Loucy (cell line): Measurements from ENCODE around the gene LGALS7B.
"Not testable (repeated sequence)": the region's sequence is repeated elsewhere in the genome, so short reads cannot be mapped to it uniquely, and the experiment has no call there.

ENCODE experiments used
- H2AFZ ChIP-seq: fragments of 200-600 bp; sonication (generic); 2 replicates; pipeline ENCODE4 v1.6.0; 2016; ENCODE audit warnings: antibody characterized with exemption, mild to moderate bottlenecking, low read length, moderate library complexity
- H3F3A ChIP-seq: fragments of 200-600 bp; 2 replicates; pipeline ENCODE4 v1.6.0; 2016; ENCODE audit warnings: antibody characterized with exemption, low read depth, mild to moderate bottlenecking
- H3K27me3 ChIP-seq: fragments of 200-600 bp; sonication (generic); 2 replicates; pipeline ENCODE4 v1.6.1; 2014; ENCODE audit warnings: low read length, mild to moderate bottlenecking; ENCODE audit not compliant: insufficient read depth, poor library complexity, severe bottlenecking
- H3K36me3 ChIP-seq: fragments of 200-600 bp; sonication (generic); 2 replicates; pipeline ENCODE4 v1.6.1; 2016; ENCODE audit warnings: low read length; ENCODE audit not compliant: insufficient read depth
- H3K4me1 ChIP-seq: fragments of 200-600 bp; sonication (generic); 2 replicates; pipeline ENCODE4 v1.5.1; 2014; ENCODE audit warnings: low read length, mild to moderate bottlenecking; ENCODE audit not compliant: insufficient read depth, poor library complexity, severe bottlenecking
- H3K4me2 ChIP-seq: fragments of 200-600 bp; sonication (generic); 2 replicates; pipeline ENCODE4 v1.6.0; 2014; ENCODE audit warnings: antibody characterized with exemption, low read length, low read depth, mild to moderate bottlenecking; ENCODE audit not compliant: poor library complexity, severe bottlenecking
- H3K4me3 ChIP-seq: fragments of 200-600 bp; sonication (generic); 2 replicates; pipeline ENCODE4 v1.5.1; 2014; ENCODE audit warnings: low read length, mild to moderate bottlenecking, mixed read lengths; ENCODE audit not compliant: poor library complexity, severe bottlenecking
- H3K79me2 ChIP-seq: fragments of 200-600 bp; sonication (generic); 2 replicates; pipeline ENCODE4 v1.6.1; 2014; ENCODE audit warnings: low read length; ENCODE audit not compliant: insufficient read depth
- H3K9ac ChIP-seq: fragments of 200-600 bp; sonication (generic); 2 replicates; pipeline ENCODE4 v1.6.0; 2014; ENCODE audit warnings: mild to moderate bottlenecking, low read depth, low read length, moderate library complexity; ENCODE audit not compliant: poor library complexity, severe bottlenecking
- H3K9me2 ChIP-seq: fragments of 200-600 bp; sonication (generic); replicated peaks from 2 replicates; pipeline ENCODE4 v1.6.1; 2016; ENCODE audit warnings: low read depth, low read length, mixed read lengths
- H3K9me3 ChIP-seq: fragments of 200-600 bp; sonication (generic); 2 replicates; pipeline ENCODE4 v1.6.1; 2014; ENCODE audit warnings: mild to moderate bottlenecking, antibody characterized with exemption, low read length, low read depth; ENCODE audit not compliant: insufficient read depth
- H4K20me1 ChIP-seq: fragments of 200-600 bp; sonication (generic); 2 replicates; pipeline ENCODE4 v1.6.0; 2014; ENCODE audit warnings: antibody characterized with exemption, low read length, mild to moderate bottlenecking; ENCODE audit not compliant: insufficient read depth, poor library complexity, severe bottlenecking
- EZH2phosphoT487 ChIP-seq: fragments of 200-600 bp; IDR thresholded peaks from 2 replicates; pipeline ENCODE4 v1.6.1; 2018; ENCODE audit warnings: antibody characterized with exemption, mild to moderate bottlenecking, moderate library complexity, borderline replicate concordance
- TF ChIP-seq, protein P1 (sequence below): fragments of 200-600 bp; sonication (generic); conservative IDR thresholded peaks from 2 replicates; pipeline ENCODE4 v1.5.1; 2014; ENCODE audit warnings: mild to moderate bottlenecking, antibody characterized with exemption, low read length

Gene LGALS7B

DNA sequence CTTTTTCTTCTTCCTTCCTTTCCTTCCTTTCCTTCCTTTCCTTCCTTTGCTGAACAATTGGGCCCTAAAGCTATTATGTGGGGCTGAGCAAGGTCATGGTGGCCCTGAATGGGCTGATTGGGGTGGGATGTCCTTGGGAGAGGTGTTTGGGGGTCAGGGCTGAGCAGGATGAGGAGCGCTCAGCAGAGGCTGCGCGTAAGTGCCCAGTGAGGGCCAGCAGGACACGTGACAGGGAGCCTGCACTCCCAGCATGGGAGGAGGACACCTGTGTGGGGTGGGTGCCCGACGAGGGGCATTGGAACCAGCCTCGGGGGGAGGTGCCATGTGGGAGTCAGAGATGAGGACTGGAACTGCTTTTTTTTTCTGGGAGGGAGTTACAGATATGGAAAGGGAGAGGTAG is 10.3 kb upstream of the LGALS7B start:
- no peaks in the 10 kb centered on the region for H3K9me2 ChIP-seq
- H2AFZ ChIP-seq, result no peak overlapping the region
- H4K20me1 ChIP-seq, result no peaks in the 10 kb centered on the region
- H3K4me3 ChIP-seq, result no peak overlapping the region
- TF ChIP-seq EZH2phosphoT487, result no peak
- TF ChIP-seq, protein P1, sequence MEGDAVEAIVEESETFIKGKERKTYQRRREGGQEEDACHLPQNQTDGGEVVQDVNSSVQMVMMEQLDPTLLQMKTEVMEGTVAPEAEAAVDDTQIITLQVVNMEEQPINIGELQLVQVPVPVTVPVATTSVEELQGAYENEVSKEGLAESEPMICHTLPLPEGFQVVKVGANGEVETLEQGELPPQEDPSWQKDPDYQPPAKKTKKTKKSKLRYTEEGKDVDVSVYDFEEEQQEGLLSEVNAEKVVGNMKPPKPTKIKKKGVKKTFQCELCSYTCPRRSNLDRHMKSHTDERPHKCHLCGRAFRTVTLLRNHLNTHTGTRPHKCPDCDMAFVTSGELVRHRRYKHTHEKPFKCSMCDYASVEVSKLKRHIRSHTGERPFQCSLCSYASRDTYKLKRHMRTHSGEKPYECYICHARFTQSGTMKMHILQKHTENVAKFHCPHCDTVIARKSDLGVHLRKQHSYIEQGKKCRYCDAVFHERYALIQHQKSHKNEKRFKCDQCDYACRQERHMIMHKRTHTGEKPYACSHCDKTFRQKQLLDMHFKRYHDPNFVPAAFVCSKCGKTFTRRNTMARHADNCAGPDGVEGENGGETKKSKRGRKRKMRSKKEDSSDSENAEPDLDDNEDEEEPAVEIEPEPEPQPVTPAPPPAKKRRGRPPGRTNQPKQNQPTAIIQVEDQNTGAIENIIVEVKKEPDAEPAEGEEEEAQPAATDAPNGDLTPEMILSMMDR, result no peak
- no peak overlapping the region for H3K9ac ChIP-seq
- no peaks in the 10 kb centered on the region for H3K4me1 ChIP-seq
- H3K36me3 ChIP-seq, result no peaks in the 10 kb centered on the region
- H3K4me2 ChIP-seq, result no peak overlapping the region
- H3F3A ChIP-seq, result no peaks in the 10 kb centered on the region
- H3K27me3 ChIP-seq, result no peaks in the 10 kb centered on the region
- H3K79me2 ChIP-seq, result no peaks in the 10 kb centered on the region
- H3K9me3 ChIP-seq, result no peaks in the 10 kb centered on the region

DNA sequence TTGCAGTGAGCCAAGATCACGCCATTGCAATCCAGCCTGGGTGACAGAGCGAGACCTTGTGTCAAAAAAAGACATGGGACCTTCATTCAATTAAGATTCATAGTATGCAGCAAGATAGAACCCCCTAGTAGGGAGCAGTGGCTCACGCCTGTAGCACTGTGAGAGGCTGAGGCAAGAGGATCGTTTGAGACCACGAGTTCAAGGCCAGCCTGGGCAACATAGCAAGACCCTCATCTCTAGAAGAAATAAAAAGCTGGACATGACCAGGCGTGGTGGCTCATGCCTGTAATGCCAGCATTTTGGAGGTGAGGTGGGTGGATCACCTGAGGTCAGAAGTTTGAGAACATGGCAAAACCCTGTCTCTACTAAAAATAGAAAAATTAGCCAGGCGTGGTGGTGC is 8.6 kb upstream of the LGALS7B start:
- no peak overlapping the region for H3K9ac ChIP-seq
- H3K36me3 ChIP-seq, result no peaks in the 10 kb centered on the region
- H3K4me2 ChIP-seq, result no peak overlapping the region
- H3F3A ChIP-seq, result no peaks in the 10 kb centered on the region
- no peak overlapping the region for H2AFZ ChIP-seq
- H3K4me1 ChIP-seq, result no peaks in the 10 kb centered on the region
- H4K20me1 ChIP-seq, result no peaks in the 10 kb centered on the region
- no peak overlapping the region for H3K4me3 ChIP-seq
- H3K27me3 ChIP-seq, result no peaks in the 10 kb centered on the region
- no peaks in the 10 kb centered on the region for H3K79me2 ChIP-seq
- H3K9me2 ChIP-seq, result no peaks in the 10 kb centered on the region
- no peaks in the 10 kb centered on the region for H3K9me3 ChIP-seq
- TF ChIP-seq EZH2phosphoT487, result no peak
- TF ChIP-seq, protein P1, result no peak

DNA sequence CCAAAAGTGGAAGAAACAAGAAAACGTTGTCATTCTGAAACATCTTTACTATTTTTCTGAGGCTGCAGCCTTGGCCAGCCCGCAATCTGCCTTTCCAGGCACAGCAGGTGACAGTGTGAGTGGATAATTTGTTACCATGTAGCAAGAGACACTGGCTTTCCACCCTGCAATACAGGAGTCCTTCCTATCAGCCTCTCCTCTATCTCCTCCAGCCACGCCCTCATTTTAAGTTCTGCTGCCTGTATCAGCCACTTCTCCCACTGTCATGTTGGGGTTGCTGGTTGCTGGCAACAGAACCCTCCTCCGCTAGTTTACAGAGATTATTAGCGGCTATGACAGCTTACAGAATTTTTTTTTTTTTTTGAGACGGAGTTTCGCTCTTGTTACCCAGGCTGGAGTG is 7.9 kb upstream of the LGALS7B start:
- Histone ChIP-seq H3K4me1 (no peaks in the 10 kb centered on the region), H3K4me2 (no peak overlapping the region), H3K4me3 (no peak overlapping the region), H3K9ac (no peak overlapping the region), H3K27me3 (no peaks in the 10 kb centered on the region), H2AFZ (no peak overlapping the region), H4K20me1 (no peaks in the 10 kb centered on the region), H3K36me3 (no peaks in the 10 kb centered on the region), H3K9me2 (no peaks in the 10 kb centered on the region), H3F3A (no peaks in the 10 kb centered on the region), H3K9me3 (no peaks in the 10 kb centered on the region), H3K79me2 (no peaks in the 10 kb centered on the region)
- TF ChIP-seq, protein P1, result no peak
- no peak for TF ChIP-seq EZH2phosphoT487

DNA sequence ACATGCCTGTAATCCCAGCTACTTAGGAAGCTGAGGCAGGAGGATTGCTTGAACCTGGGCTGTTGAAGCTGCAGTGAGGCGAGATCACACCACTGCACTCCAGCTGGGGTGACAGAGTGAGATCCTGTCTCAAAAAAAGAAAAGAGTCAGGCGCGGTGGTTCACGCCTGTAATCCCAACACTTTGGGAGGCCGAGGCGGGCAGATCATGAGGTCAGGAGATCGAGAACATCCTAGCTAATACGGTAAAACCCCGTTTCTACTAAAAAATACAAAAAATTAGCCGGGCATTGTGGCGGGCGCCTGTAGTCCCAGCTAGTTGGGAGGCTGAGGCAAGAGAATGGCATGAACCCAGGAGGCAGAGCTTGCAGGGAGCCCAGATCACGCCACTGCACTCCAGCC is 6.8 kb upstream of the LGALS7B start:
- H2AFZ ChIP-seq, H3K36me3 ChIP-seq, H3K4me1 ChIP-seq: not testable (repeated sequence)

More for the DNA sequence above, 6.8 kb upstream of the LGALS7B start:
- H3F3A ChIP-seq, H3K9me3 ChIP-seq, H3K79me2 ChIP-seq, H3K27me3 ChIP-seq, H3K4me2 ChIP-seq, H3K9me2 ChIP-seq, H3K9ac ChIP-seq, H4K20me1 ChIP-seq, H3K4me3 ChIP-seq: not testable (repeated sequence)
